CD4-positive, alpha-beta T cell (primary cell): ENCODE results near the gene RNF152. TPM values are rescaled to one million over a fixed set of nuclear protein-coding genes. Genes with fewer than 3 reads are reported as not detected.
A peak's percentile ranks its signal among the peaks of the same experiment; 100 is the strongest.

Experiments used
- ATAC-seq: fragments of 200-7000 bp; cut with Tn5 transposase; one replicate; pipeline ENCODE4 v1.10.0; 2022; ENCODE audit warnings: mild to moderate bottlenecking; ENCODE audit not compliant: poor library complexity
- CTCF ChIA-PET: fragments of 350-600 bp; sonication (Branson Sonifier 250); formaldehyde crosslinking; loops from one replicate; lab custom pipeline; 2021; ENCODE audit warnings: antibody characterized with exemption, inconsistent platforms; lab: Charles Lee
- POLR2A ChIA-PET: fragments of 350-600 bp; sonication (Branson Sonifier 250); formaldehyde crosslinking; loops from one replicate; lab custom pipeline; 2021; ENCODE audit warnings: antibody characterized with exemption, inconsistent platforms; lab: Charles Lee
- DNase-seq, 14 experiments: peaks; one replicate each; pipeline ENCODE4 v3.0.0-alpha.2; 2013 to 2020; ENCODE audit warnings: mixed read lengths in 2 of 14
- H3K27ac ChIP-seq, 2 donors: one replicate each; pipeline versions ENCODE4 v1.5.1 to v1.7.0; 2013; ENCODE audit warnings: low read length in 2 of 2, low read depth in 1 of 2, mild to moderate bottlenecking in 1 of 2
- H3K27me3 ChIP-seq, 2 experiments: 1 replicate in 1 of 2; 2 replicates in 1 of 2; pipeline versions ENCODE4 v1.6.1 to v1.7.0; 2013; ENCODE audit warnings: low read length in 2 of 2, control low read depth in 1 of 2, mild to moderate bottlenecking in 1 of 2, moderate library complexity in 1 of 2; ENCODE audit not compliant: insufficient read depth in 2 of 2, control insufficient read depth in 1 of 2
- H3K36me3 ChIP-seq: one replicate; pipeline ENCODE4 v1.6.1; 2013; ENCODE audit warnings: low read length, control low read depth; ENCODE audit not compliant: insufficient read depth
- H3K4me1 ChIP-seq: one replicate; pipeline ENCODE4 v1.6.1; 2013; ENCODE audit warnings: low read length, control low read depth; ENCODE audit not compliant: insufficient read depth
- H3K4me3 ChIP-seq: one replicate; pipeline ENCODE4 v1.5.1; 2013; ENCODE audit warnings: mild to moderate bottlenecking, low read length, moderate library complexity
- H3K9me3 ChIP-seq, 2 experiments: 1 replicate in 1 of 2; 2 replicates in 1 of 2; pipeline versions ENCODE4 v1.6.1 to v1.7.0; 2013; ENCODE audit warnings: low read length in 2 of 2, mild to moderate bottlenecking in 2 of 2, control low read depth in 1 of 2, moderate library complexity in 1 of 2; ENCODE audit not compliant: control insufficient read depth in 1 of 2, insufficient read depth in 1 of 2
- H3K27ac Mint-ChIP-seq: one replicate; pipeline ENCODE4 v1.8.0; 2020; ENCODE audit warnings: mixed read lengths
- H3K27me3 Mint-ChIP-seq: one replicate; pipeline ENCODE4 v1.8.0; 2021; ENCODE audit warnings: mixed read lengths
- H3K36me3 Mint-ChIP-seq: one replicate; pipeline ENCODE4 v1.8.0; 2021; ENCODE audit warnings: low read depth, mixed read lengths
- H3K4me1 Mint-ChIP-seq: one replicate; pipeline ENCODE4 v1.8.0; 2021; ENCODE audit warnings: low read depth, mixed read lengths
- H3K4me3 Mint-ChIP-seq: one replicate; pipeline ENCODE4 v1.8.0; 2020; ENCODE audit warnings: mild to moderate bottlenecking, mixed read lengths
- H3K9me3 Mint-ChIP-seq: one replicate; pipeline ENCODE4 v1.8.0; 2020; ENCODE audit warnings: mixed read lengths
- CTCF ChIP-seq: fragments of 200-600 bp; IDR thresholded peaks from one replicate; pipeline ENCODE4 v1.8.0; 2022; ENCODE audit warnings: antibody characterized with exemption, mild to moderate bottlenecking
- intact Hi-C, 2 experiments: fragments of 100-400 bp; cut with DNase I in 1 of 2; cut with micrococcal nuclease in 1 of 2; formaldehyde crosslinking; loops; one replicate each; pipeline versions ENCODE4 v1.15.1 to v1.9.0; 2023 to 2025; cut with DNase I, micrococcal nuclease
- total RNA-seq, 174 experiments: library from RNA in 2 of 174; stranded (reverse) in 2 of 174; gene quantifications; one replicate each; pipeline ENCODE4 v1.2.3 and lab custom pipeline; 2021 to 2026

Gene RNF152
- total RNA-seq, 2 experiments from 2014 or later, result 0.60 to 1.0 TPM

GRCh38 chr18:61926532-61926931 is 33.7 kb upstream of the RNF152 start:
- peaks cover 4% of the 10 kb centered on the region for H3K9me3 Mint-ChIP-seq
- H3K27ac Mint-ChIP-seq, result no peak overlapping the region
- H3K4me1 ChIP-seq, result peaks cover 11% of the 10 kb centered on the region
- peaks cover 19% of the 10 kb centered on the region for H3K4me1 Mint-ChIP-seq
- no peak for TF ChIP-seq CTCF
- no peaks in the 10 kb centered on the region for H3K27me3 Mint-ChIP-seq
- no peak overlapping the region for H3K4me3 Mint-ChIP-seq
- H3K27me3 ChIP-seq, result no peaks in the 10 kb centered on the region
- no peak overlapping the region for H3K4me3 ChIP-seq
- ChIA-PET POLR2A (interaction anchor here (1.1 kb wide), 1 partner anchor 14 kb away, joined by 3 read pairs; no protein-coding TSS in a partner anchor), CTCF (no interaction called here)
- no peaks in the 10 kb centered on the region for H3K36me3 Mint-ChIP-seq
- peak; percentile 34 for ATAC-seq
- intact Hi-C loops, result no loop called here
- H3K9me3 ChIP-seq, result peaks cover 0 to 12% of the 10 kb centered on the region in 2 experiments
- no peak overlapping the region for H3K27ac ChIP-seq
- no peaks in the 10 kb centered on the region for H3K36me3 ChIP-seq
- DNase-seq, result peak in 3 of 14 experiments; percentile 22 to 42 (median 34)

DNA sequence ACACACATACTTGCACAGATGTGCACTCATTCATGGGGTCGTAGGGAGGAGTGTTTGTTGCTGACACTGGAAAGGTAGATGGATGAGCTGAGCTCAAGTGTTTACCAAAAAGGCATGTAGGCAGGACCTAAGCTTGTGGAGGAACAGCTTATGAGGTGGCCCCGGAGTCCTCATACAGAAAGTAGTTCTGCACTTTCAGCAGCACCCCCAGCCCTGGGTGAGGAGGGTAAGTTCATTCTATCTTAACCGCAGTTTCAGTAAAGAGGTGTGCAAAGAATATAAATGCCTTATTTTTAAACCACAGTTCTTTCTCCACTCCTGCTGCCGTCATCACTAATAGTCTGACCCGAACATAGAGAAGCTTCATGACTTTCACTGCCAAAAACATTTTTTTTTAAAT is 31.7 kb upstream of the RNF152 start:
- Histone ChIP-seq H3K27me3 (no peaks in the 10 kb centered on the region), H3K36me3 (no peaks in the 10 kb centered on the region), H3K9me3 (peaks cover 0 to 8% of the 10 kb centered on the region in 2 experiments), H3K4me3 (no peak overlapping the region), H3K4me1 (peaks cover 11% of the 10 kb centered on the region), H3K27ac (no peak overlapping the region)
- Mint-ChIP-seq H3K4me3 (no peak overlapping the region), H3K27me3 (no peaks in the 10 kb centered on the region), H3K9me3 (peaks cover 3% of the 10 kb centered on the region), H3K4me1 (peaks cover 19% of the 10 kb centered on the region), H3K27ac (no peak overlapping the region), H3K36me3 (no peaks in the 10 kb centered on the region)
- no peak for TF ChIP-seq CTCF
- ChIA-PET POLR2A (no interaction called here), CTCF (no interaction called here)
- ATAC-seq (no peak), DNase-seq (no peak)
- intact Hi-C loops, result no loop called here

GRCh38 chr18:61922435-61922834 is 29.6 kb upstream of the RNF152 start:
- ChIA-PET CTCF (no interaction called here), POLR2A (no interaction called here)
- H3K9me3 ChIP-seq, result peaks cover 0 to 3% of the 10 kb centered on the region in 2 experiments
- intact Hi-C loops, result no loop called here
- H3K27me3 ChIP-seq, result no peaks in the 10 kb centered on the region
- peaks cover 19% of the 10 kb centered on the region for H3K4me1 Mint-ChIP-seq
- TF ChIP-seq CTCF, result no peak
- no peak overlapping the region for H3K4me3 Mint-ChIP-seq
- no peak overlapping the region for H3K4me3 ChIP-seq
- peaks cover 9% of the 10 kb centered on the region for H3K4me1 ChIP-seq
- H3K36me3 ChIP-seq, result no peaks in the 10 kb centered on the region
- no peaks in the 10 kb centered on the region for H3K36me3 Mint-ChIP-seq
- H3K27me3 Mint-ChIP-seq, result no peaks in the 10 kb centered on the region
- H3K27ac ChIP-seq, result no peak overlapping the region
- no peak overlapping the region for H3K27ac Mint-ChIP-seq
- DNase-seq, result no peak
- peaks cover 2% of the 10 kb centered on the region for H3K9me3 Mint-ChIP-seq
- ATAC-seq, result no peak
